Measurements from ENCODE around the gene SCNN1G. TPM values are rescaled to one million over a fixed set of nuclear protein-coding genes. Genes with fewer than 3 reads are reported as not detected.
"Not testable (repeated sequence)": the region's sequence is repeated elsewhere in the genome, so short reads cannot be mapped to it uniquely, and the experiment has no call there.

Gene SCNN1G
- total RNA-seq, 1 donor from 2014 or later: 0.39 TPM

GRCh38 chr16:23252310-23252709 is 69.8 kb downstream of the SCNN1G start:
- no peak for DNase-seq
- H3K27ac Mint-ChIP-seq (ENCODE audit: unreplicated experiment): no peak overlapping the region
- H3K36me3 Mint-ChIP-seq (ENCODE audit: unreplicated experiment): peaks cover 8% of the 10 kb centered on the region
- no peaks in the 10 kb centered on the region for H3K4me1 Mint-ChIP-seq (ENCODE audit: low read depth, unreplicated experiment)
- no peak overlapping the region for H3K4me3 Mint-ChIP-seq (ENCODE audit: unreplicated experiment)
- TF ChIP-seq, protein P1, sequence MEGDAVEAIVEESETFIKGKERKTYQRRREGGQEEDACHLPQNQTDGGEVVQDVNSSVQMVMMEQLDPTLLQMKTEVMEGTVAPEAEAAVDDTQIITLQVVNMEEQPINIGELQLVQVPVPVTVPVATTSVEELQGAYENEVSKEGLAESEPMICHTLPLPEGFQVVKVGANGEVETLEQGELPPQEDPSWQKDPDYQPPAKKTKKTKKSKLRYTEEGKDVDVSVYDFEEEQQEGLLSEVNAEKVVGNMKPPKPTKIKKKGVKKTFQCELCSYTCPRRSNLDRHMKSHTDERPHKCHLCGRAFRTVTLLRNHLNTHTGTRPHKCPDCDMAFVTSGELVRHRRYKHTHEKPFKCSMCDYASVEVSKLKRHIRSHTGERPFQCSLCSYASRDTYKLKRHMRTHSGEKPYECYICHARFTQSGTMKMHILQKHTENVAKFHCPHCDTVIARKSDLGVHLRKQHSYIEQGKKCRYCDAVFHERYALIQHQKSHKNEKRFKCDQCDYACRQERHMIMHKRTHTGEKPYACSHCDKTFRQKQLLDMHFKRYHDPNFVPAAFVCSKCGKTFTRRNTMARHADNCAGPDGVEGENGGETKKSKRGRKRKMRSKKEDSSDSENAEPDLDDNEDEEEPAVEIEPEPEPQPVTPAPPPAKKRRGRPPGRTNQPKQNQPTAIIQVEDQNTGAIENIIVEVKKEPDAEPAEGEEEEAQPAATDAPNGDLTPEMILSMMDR (IDR thresholded peaks at IDR 0.05; ENCODE audit: partially characterized antibody, unreplicated experiment): no peak
- peaks cover 2% of the 10 kb centered on the region for H3K27me3 Mint-ChIP-seq (ENCODE audit: unreplicated experiment)
- H3K9me3 Mint-ChIP-seq (ENCODE audit: unreplicated experiment): peaks cover 2% of the 10 kb centered on the region

DNA sequence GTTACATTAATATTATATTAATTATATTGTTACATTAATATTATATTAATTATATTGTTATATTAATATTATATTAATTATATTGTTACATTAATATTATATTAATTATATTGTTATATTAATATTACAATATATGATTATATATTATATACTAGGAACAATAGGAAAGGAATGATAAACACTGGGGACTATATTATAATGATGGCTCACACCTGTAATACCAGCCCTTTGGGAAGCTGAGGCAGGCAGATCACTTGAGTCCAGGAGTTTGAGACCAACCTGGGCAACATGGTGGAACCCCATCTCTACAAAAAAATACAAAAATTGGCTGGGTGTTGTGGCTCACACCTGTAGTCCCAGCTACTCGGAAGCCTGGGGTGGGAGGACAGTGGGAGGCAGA is 71.1 kb downstream of the SCNN1G start:
- H3K27ac Mint-ChIP-seq (ENCODE audit: unreplicated experiment); H3K36me3 Mint-ChIP-seq (ENCODE audit: unreplicated experiment); H3K9me3 Mint-ChIP-seq (ENCODE audit: unreplicated experiment); H3K4me3 Mint-ChIP-seq (ENCODE audit: unreplicated experiment); DNase-seq; H3K27me3 Mint-ChIP-seq (ENCODE audit: unreplicated experiment); H3K4me1 Mint-ChIP-seq (ENCODE audit: low read depth, unreplicated experiment): not testable (repeated sequence)

DNA sequence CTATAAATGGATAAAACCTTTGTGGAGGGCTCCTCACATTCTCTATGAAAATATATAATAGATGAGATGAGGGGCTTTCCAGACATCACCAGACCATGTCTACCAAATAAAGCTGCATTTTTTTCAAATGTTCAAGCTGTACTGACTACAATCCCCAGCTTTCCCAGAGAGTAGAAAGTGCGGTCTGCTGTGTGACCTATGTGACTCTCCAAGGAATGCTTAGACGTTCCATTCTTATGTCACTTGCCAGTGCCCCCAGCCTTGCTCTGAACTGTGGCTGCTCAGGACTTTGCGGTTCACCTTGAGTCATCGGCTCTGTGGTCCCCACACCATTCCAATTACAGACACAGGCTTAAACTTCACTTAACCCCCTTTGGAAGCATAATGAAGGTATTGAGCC is 71.8 kb downstream of the SCNN1G start:
- Mint-ChIP-seq H3K9me3 (ENCODE audit: unreplicated experiment) (peaks cover 4% of the 10 kb centered on the region), H3K36me3 (ENCODE audit: unreplicated experiment) (peaks cover 8% of the 10 kb centered on the region), H3K27ac (ENCODE audit: unreplicated experiment) (no peak overlapping the region), H3K4me3 (ENCODE audit: unreplicated experiment) (no peak overlapping the region), H3K27me3 (ENCODE audit: unreplicated experiment) (peaks cover 4% of the 10 kb centered on the region), H3K4me1 (ENCODE audit: low read depth, unreplicated experiment) (no peaks in the 10 kb centered on the region)
- no peak for DNase-seq
- TF ChIP-seq, protein P1 (IDR thresholded peaks at IDR 0.05; ENCODE audit: partially characterized antibody, unreplicated experiment): no peak

DNA sequence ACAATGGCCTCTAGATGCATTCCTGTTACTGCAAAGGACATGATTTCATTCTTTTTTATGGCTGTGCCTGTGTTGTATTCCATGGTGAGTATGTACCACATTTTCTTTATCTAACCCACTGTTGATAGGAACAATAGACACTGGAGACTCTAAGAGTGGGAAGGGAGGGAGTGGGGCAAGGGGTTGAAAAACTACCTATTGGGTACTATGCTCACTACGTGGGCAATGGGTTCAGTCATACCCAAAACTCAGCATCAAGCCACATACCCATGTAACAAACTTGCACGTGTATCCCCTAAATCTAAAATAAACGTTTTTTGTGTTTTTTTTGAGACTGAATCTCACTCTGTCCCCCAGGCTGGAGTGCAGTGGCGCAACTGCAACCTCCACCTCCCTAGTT is 72.5 kb downstream of the SCNN1G start:
- Mint-ChIP-seq H3K4me3 (ENCODE audit: unreplicated experiment) (no peak overlapping the region), H3K4me1 (ENCODE audit: low read depth, unreplicated experiment) (no peaks in the 10 kb centered on the region), H3K36me3 (ENCODE audit: unreplicated experiment) (peaks cover 8% of the 10 kb centered on the region), H3K27me3 (ENCODE audit: unreplicated experiment) (peaks cover 4% of the 10 kb centered on the region), H3K27ac (ENCODE audit: unreplicated experiment) (no peak overlapping the region), H3K9me3 (ENCODE audit: unreplicated experiment) (peaks cover 4% of the 10 kb centered on the region)
- DNase-seq: no peak
- TF ChIP-seq, protein P1 (IDR thresholded peaks at IDR 0.05; ENCODE audit: partially characterized antibody, unreplicated experiment): no peak

GRCh38 chr16:23256440-23256839 is 73.9 kb downstream of the SCNN1G start:
- Mint-ChIP-seq H3K36me3 (ENCODE audit: unreplicated experiment) (no peaks in the 10 kb centered on the region), H3K4me1 (ENCODE audit: low read depth, unreplicated experiment) (no peaks in the 10 kb centered on the region), H3K27ac (ENCODE audit: unreplicated experiment) (no peak overlapping the region), H3K27me3 (ENCODE audit: unreplicated experiment) (peaks cover 4% of the 10 kb centered on the region), H3K4me3 (ENCODE audit: unreplicated experiment) (no peak overlapping the region), H3K9me3 (ENCODE audit: unreplicated experiment) (peaks cover 2% of the 10 kb centered on the region)
- no peak for DNase-seq
- TF ChIP-seq, protein P1 (IDR thresholded peaks at IDR 0.05; ENCODE audit: partially characterized antibody, unreplicated experiment): no peak

- H3K27me3 Mint-ChIP-seq (ENCODE audit: unreplicated experiment): peaks cover 2% of the 10 kb centered on the region
- H3K4me1 Mint-ChIP-seq (ENCODE audit: low read depth, unreplicated experiment): no peaks in the 10 kb centered on the region
- H3K27ac Mint-ChIP-seq (ENCODE audit: unreplicated experiment): no peak overlapping the region
- TF ChIP-seq, protein P1 (IDR thresholded peaks at IDR 0.05; ENCODE audit: partially characterized antibody, unreplicated experiment): no peak
- H3K36me3 Mint-ChIP-seq (ENCODE audit: unreplicated experiment): no peaks in the 10 kb centered on the region
- H3K4me3 Mint-ChIP-seq (ENCODE audit: unreplicated experiment): no peak overlapping the region
- peaks cover 2% of the 10 kb centered on the region for H3K9me3 Mint-ChIP-seq (ENCODE audit: unreplicated experiment)
- no peak for DNase-seq
Observed at GRCh38 chr16:23257682-23258081, 75.1 kb downstream of the SCNN1G start.
